Amniotic epithelial cell (primary cell): Measurements from ENCODE around the gene PAPOLA.
A peak's percentile ranks its signal among the peaks of the same experiment; 100 is the strongest.

ENCODE experiments used
- DNase-seq: peaks from one replicate; pipeline ENCODE4 v3.0.0-alpha.2; 2010; ENCODE audit warnings: low read depth

Gene PAPOLA

DNA sequence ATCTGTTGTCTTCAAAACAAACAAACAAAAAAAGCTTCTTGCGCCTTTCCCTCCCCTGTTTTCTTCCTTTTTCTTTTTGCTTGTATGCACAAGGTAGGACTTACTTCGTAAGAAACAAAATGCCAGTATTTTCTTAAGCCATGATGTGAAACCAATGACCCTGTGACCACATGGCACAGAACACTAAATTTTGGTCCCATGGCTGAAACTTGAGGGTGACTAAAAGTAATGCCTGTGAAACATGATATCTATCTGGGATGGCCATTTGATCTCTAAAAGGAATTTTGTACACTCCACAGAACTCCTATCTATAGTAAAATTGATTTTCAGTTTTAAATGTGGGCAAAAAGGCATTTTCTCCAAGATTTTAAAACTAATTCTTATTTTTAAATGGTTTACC, 63.6 kb downstream of the PAPOLA start:
- DNase-seq, result no peak

DNA sequence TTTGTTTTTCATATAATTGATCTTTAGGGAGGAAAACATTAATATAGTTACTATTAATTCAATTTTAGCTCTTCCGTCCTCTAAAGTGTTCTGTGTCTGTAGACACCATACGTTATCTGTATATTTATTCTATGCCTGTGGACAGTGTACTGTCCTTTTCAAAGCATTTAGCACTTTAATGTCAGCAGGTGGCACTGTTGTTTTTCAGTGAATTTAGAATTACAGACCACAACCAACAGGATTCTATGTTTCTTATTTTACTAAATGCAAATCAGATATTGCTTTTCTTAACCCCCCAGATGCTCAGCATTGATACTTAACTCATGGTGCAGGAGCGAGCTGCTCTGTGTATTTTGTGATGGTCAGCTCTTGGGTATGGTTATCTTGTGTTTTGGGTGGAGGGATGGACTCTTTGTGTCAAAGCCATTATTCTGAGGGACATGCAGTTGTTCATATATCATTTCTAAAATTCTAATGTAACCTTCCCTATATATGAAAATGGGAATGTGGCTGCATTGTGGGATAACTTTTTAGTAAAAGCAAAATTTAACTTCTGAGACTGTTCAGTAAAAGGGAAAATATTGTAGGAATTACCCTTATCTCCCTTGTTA, 65.2 kb downstream of the PAPOLA start:
- peak; percentile 40 for DNase-seq

DNA sequence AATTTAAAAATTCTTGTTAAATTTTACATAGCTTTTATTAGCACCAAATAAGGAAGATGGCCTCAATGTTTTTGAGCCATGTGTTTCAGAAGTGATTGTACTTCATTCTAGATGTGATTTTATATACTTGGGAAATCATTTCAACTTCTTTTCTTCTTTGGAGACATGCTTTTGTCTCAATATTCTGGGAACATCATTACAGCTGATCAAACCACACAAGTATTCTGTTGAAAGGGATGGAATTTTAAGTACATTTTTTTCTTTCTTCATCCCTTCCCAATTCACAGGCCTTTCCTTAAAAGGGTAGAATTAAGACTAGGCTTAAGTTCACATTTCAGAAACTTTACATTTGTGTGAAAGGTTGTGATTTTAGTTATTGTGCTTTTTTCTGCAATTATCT, 66.4 kb downstream of the PAPOLA start:
- no peak for DNase-seq

DNA sequence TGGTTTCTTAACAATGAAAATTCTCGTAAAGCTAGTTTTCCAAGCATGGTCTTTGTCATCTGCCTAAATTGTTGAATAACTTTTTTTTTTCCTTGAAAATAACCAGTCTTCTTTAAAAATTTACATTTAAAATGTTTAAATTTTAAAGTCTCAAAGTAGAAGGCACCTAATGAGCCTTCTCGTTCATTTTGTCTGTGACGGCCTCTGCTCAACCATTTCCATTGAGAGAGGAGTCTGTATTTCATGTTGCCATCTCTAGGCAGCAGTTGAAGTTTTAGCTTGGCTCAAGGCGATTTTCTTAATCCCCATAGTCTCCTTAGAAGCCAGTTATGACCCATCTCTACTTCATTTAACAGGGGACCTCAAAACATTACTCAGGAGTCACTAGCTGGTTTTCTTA, 69.1 kb downstream of the PAPOLA start:
- DNase-seq, result no peak

DNA sequence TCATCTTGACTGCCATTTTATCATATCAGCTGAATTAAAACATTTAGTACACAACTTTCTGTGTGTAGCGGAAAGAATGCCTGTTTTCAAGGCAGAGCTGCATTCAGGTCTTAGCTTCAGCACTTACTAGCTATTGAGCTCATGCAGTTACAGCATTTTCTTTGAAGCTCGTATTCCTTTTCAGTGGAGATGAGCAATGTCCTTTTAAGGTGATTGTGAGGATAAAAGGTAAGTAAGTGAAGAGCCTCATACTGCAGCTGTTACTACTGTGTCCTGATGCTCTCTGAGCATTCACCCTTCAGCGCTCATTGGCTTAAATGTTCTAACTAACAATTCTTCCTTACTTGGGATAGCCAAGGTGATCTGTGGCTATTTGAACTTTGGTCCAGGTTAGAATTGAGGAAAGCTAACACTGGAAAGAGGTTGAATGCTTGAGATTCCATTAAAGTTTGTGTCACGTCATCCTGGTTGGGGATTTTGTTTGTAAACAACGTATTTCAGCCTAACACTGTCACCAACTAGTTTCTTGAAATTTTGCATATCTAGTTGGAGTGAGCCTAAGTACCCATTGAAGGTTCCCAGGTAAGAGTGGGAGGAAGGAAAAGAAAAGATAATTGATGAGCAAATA, 71.4 kb downstream of the PAPOLA start:
- no peak for DNase-seq

DNA sequence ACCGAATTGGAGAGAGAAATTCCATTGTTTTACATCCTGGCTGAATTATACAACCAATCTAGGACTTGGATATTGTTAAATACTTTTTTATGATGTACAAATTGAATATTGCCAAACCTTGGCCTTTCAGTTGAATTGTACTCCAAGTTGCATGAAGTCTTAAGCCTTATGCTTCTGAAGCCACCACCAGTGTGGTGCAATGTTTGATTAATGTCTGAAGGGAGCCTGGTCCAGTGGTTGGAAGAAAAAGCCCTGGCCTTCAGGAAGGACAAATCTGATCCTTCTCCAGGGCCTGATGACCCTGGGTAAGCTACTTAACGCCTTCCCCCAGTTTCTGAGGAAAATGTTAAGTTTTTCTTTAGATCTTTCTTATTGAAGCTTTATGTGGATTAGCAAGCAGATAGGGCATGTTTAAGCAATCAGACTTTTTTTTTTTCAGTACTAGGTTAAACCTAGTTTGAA, 72.0 kb downstream of the PAPOLA start:
- DNase-seq, result peak; percentile 85

DNA sequence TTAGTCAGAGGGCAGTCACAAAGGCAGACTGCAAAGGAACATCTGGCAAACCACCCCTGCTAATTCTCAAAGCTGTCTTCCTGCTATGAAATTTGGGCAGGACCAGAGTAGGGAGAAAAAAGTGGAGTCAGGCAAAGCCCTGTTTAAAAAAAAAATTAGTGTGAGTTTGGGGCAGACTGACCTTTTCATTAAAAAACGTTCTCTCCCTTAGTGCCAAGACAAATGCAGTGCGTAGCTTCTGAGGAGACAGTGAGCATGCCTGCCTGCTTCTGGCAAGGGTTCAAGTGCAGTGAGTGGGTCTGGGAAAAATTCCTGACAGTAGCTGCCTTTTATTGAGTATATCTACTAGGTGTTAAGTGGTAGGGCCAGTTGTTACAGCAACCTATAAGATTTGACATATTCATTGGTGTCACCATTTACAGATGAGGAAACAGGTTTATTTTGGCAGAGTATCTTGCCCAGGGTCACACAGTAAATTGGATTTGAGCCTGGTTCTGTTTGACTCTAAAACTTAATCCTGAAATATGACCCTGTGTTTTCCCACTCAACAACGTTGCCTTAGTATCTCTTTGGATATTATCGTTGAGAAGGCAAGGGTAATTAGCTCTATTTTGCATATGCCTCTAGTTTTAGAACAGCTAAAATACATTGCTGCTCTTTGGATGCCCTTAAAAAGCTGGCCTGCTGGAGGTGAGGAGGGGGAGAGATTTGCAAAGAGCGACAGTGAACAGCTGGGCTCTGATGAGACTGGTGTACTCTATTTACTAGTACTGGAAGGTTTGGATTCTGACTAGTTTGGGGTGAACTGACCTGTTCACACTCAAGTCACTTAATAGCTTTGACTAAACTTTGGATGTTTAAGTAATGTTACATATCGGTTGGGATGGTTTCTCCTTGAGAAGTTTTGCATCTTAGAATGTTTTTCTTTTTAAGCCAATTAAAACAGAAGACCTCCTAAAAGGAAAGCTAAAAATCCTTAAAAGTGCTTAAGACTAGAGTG, 72.8 kb downstream of the PAPOLA start:
- DNase-seq, result no peak

DNA sequence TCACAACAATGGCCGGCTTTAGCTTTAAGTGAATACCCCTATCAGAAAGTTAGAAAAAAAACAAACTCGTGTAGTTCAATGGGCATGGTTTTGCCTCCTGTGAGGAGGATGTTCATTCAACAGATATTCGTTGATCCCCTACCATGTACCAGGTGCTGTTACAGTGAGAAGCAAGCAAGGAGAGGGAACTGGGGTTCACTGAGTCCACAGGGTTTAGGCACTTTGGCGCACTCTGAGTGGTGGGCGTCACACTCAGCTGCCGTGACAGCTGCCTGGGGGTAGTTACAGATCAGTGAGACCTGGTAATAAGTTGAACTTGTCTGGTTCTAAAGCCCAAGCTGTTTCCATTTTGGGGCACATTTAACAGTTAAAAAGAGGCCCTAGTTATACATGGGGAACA, 74.2 kb downstream of the PAPOLA start:
- no peak for DNase-seq

DNA sequence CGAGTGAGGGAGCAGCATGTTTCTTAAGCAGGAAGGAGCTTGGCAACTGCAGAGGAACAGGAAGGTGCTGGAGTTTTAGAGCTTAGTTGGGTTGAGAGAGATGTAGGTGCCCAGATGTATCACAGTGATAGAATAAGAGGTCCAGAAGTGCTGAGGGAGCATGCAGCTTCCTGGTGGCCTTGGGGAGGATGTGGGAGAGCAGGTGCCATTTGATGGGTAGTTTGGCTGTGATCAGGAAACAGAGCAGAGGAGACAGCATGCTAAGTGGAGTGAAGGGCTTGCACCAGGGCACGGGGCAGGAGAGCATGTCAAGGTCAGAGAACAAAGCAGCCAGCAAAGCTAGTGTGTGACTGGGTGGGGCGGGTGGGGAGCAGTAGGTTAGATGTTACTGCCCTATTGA, 74.8 kb downstream of the PAPOLA start:
- no peak for DNase-seq

DNA sequence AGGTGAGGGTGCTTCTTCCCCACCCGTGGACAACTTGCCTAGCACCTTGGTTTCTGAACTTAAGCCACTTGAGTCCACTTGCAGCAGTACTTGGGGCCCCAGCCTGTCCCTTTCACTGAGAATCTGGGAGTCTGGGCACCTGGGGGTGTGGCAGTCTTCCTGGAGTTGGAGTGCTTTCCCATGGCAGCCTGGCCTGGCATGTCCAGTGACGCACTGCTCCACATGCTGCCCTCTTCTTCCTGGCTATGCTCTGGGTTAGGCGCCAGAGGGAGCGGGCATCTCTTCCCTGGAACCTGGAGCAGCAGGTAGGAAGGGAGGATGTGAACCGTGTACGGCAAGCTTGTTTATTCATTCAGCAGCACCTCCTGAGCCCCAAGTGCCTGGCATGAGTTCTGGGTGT, 76.4 kb downstream of the PAPOLA start:
- DNase-seq, result no peak

DNA sequence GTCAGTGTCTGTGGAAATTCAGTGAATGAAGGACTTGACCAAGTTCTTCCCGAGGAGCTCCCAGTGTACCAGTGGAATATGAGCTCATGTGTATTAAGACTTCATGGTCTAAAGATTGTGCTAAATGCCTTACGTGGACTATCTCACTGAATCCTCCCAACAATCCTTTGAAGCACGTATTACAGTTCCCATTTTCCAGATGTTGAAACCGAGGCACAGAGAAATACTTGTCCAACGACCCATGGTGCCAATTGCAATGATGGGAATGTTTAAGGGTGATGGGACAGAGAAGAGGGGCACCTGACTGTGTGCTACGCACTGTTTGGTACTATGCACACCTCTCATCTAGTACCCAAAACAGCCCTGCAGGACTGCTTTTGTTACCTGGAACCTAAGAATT, 77.2 kb downstream of the PAPOLA start:
- DNase-seq, result no peak

DNA sequence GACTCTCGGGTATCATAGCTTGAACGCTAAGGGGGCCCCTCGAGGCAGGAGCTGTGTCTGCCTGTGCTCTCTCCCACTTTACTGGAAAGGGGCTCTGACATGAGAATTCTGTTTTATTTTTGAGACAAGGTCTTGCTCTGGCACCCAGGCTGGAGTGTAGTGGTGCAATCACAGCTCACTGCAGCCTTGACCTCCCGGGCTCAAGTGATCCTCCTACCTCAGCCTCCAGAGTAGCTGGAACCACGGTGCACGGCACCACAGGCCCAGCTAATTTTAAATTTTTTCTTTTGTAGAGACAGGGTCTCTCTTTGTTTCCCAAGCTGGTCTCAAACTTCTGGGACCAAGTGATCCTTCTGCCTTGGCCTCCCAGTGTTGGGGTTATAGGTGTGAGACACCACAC, 77.7 kb downstream of the PAPOLA start:
- no peak for DNase-seq

DNA sequence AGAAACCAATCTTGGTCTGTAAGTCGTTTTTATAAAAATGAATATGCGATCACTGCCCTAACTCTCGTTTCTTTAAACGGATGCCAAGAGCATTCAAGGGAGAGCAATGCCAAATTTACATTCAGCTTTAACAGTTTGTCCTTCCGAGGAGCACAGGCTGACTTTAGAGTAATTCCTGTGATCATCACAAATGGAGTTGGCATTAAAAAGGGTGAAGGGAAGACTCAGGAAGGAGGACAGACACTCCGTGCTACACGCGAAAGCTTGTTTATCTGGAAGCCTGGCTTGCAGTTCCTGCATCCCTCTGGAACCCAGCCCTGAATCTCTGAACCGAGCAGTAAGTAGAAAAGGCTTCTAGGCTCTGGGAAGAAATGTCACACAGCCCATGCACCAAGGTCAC, 78.4 kb downstream of the PAPOLA start:
- DNase-seq, result no peak

DNA sequence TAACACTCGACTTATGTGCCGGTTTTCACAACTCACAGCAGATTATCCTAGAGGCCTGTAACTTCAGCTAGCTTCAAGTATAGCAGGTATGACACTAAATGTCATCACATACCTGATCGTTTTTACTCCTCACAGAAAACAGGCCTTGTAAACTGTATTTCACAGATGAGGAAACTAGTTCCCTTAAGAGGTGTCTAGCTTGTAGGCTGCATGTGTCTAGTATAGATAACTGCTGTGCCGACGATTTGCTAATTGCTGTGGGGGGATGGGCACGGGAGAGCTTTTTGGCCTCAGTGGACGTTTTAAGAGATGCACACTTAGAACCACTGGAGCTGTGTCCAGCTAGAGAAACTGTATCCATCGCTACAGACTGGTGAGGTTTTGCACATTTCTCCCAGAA, 78.8 kb downstream of the PAPOLA start:
- DNase-seq, result no peak

DNA sequence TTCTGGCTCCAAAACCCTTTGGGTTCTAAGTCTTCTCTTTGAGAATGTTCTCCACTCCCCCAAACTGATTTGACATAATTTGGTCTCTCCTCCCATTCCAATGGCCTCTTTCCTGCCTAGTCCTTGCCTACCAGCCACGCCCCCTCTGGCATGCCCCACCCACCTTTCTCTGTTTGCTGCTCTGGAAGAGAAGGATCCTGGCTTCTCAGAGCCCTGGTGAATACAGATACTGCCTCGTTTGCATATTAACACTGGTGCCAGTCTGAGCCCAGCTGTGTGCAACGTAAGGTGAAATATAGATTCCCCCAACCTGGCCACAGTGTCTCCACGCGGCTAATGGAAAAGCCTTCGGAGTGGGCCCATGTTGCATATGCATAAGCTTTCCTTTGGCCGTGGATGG, 79.7 kb downstream of the PAPOLA start:
- DNase-seq, result no peak

DNA sequence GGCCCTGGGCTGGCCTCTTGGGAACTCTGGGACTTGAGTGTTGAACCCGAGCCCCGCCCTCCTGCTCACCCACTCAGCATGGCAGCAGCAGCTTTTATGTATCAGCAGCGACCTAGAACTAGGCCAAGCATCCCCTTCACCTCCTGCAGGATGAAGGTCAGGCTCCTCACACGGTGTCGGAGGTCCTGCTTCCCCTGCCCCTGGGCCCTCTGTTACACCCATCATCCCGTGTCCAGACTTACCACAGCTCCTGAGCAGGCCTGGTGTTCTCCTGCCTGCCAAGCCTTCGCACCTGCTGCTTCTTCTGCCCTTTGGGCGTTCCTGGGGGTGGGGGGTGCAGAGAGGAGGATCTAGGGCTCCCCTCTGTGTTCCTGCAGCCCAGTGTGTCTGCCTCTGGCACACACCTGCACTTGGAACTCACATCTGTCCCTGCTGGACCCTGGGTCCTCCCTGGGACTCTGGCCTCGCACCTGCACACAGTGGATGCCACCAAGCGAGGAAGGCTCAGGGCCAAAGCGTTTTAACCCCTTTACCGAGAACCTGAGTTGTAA, 80.3 kb downstream of the PAPOLA start:
- no peak for DNase-seq

DNA sequence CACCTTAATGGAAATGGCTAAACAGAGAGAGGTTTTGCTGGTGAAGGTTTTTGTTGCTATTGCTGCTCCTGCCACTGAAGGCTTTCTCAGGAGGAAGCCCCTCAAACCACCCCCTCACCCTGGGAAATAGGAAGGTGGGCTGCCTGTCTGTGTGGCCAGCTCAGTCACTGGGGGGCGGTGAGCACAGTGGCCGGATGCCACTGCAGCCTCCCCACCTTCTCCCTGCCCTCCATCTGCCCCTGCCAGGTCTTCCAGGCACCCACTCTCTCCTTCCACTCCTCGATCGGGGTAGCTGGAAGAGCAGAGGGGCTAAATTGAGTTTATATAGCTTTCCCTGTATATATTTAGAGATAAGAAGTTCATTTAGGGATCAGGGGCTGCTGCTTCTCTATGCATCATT, 80.8 kb downstream of the PAPOLA start:
- DNase-seq, result no peak

DNA sequence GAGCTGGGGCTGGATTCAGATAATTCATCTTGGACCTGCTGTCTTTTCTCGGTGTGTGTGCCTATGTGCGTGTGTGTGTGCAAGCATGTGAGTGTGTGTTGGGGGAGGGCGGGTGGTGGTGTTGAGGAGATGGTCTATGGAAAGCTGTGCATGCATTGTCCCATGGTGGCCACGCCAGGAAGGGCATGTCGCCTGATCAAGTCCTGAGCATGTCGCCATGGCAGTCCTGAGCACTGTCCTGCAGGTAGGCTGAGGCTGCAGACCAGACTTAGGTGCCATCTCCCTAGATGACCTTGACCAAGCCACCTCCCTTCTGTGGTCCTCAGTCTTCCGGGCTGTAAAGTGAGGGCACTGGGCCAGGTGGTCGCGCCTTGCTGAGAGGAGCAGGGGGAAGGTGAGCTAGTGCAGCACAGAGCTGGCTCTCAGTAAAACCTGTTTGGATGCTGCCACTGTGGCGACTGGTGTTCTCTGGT, 81.4 kb downstream of the PAPOLA start:
- DNase-seq, result no peak

DNA sequence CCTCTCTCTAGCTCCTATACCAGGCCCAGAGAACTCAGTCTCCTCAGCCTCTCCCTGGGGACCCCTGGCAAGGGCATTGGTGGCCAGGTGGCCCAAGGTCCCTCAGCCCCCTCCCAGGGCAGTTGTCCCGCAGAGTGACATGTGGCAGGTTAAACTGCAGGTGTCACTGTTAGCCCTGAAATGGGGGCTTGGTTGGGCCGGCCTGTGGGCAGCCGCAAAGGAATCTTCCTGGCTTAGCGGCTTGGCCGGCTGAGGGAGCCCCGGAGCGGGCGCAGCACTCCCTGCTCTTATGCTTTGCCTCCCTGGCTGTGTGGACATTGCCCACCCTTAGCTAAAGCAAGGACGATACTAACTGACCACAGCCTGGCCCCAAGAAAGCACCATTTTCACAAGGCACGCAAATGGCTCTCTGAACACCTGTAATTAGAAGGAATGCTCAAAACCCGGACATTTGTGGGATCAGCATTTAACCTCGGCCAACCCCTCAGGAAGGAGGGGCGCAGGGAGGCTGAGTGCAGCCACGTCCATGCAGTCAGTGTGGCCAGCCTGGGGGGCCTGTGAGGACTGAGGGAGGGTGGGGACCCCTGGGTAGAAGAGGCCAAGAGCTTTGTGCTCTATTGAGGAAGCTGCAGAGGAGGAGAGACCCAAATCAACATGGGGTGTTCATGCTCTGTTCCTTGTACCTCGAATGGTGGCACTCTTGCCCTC, 82.2 kb downstream of the PAPOLA start:
- peak; percentile 7 for DNase-seq

DNA sequence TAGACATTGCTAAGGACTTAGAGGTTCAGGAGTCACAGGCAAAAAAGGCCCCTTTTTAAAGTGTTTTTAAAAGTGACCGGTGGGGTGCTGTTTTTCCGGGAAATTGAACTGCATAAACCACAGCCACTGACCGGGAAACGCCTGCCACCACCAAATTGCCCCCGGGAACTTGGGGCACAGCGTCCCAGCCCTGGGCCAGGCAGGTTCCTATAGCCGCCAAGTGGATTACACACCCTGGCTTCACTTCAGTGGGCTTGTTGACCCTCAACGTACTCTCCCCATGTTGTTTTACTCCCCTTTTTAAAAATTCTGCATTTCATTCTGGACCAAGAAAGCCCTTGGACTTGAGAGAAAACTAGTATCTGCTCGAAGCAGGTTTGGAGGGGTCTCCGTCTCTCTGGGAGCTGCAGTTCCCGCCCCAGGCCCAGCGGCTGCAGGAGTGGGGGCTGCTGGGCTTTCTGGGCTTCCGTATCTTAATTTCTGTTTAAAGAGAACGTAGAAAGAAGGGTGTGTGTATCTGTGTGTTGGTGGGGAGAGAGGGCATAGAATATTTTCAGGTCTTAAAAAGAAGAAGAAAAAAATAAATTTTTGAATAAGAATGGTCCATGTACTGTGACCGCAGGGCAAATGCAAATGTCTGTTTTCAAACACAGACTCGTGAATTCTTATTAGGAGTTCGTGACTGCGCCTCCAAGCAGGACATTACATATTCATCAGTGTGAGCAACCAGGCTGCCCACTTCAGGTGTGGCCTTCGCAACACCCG, 82.9 kb downstream of the PAPOLA start:
- DNase-seq, result no peak

DNA sequence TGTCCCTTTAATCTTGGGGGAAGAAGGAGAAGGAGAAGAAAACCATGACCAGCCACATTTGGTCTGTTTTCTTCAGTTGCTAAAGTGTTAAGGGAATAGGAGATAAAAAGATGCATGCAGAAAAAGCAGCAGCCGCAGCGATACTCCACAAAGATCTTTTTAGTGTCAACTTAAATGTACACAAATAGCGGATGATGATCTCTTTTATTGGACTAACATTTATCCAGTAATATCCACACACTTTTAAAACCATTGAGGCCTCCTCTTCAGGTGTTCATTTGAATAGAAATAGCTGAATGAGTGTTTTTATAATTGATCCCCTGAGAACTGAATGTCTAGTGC, 83.5 kb downstream of the PAPOLA start:
- no peak for DNase-seq
